Glomerular visceral epithelial cell (primary cell): ENCODE results near the gene TMEM63C.

Experiments
- DNase-seq: peaks from one replicate; pipeline ENCODE4 v3.0.0-alpha.2; 2016; ENCODE audit errors: extremely low spot score

The TMEM63C gene

GRCh38 chr14:77220246-77221017 is 38.8 kb downstream of the TMEM63C start:
- no peak for DNase-seq

- DNase-seq, result no peak
Measured at GRCh38 chr14:77221241-77221871, 39.8 kb downstream of the TMEM63C start.

- DNase-seq, result no peak
Measured at GRCh38 chr14:77222546-77223225, 41.1 kb downstream of the TMEM63C start.

GRCh38 chr14:77224212-77224611 is 42.6 kb downstream of the TMEM63C start:
- DNase-seq, result no peak

- DNase-seq, result no peak
Measured at GRCh38 chr14:77225254-77225653, 43.7 kb downstream of the TMEM63C start.

GRCh38 chr14:77225892-77226557 is 44.4 kb downstream of the TMEM63C start:
- no peak for DNase-seq

GRCh38 chr14:77228056-77228455 is 46.5 kb downstream of the TMEM63C start:
- no peak for DNase-seq

GRCh38 chr14:77230914-77231313 is 49.3 kb downstream of the TMEM63C start:
- DNase-seq, result no peak

- no peak for DNase-seq
Measured at GRCh38 chr14:77231721-77232120, 50.1 kb downstream of the TMEM63C start.

GRCh38 chr14:77236814-77237213 is 55.2 kb downstream of the TMEM63C start:
- DNase-seq, result no peak

- DNase-seq, result no peak
Measured at GRCh38 chr14:77238356-77238755, 56.8 kb downstream of the TMEM63C start.

GRCh38 chr14:77238996-77239395 is 57.4 kb downstream of the TMEM63C start:
- DNase-seq, result no peak

GRCh38 chr14:77239412-77239811 is 57.8 kb downstream of the TMEM63C start:
- no peak for DNase-seq

GRCh38 chr14:77240336-77240915 is 58.8 kb downstream of the TMEM63C start:
- no peak for DNase-seq

GRCh38 chr14:77241955-77242354 is 60.4 kb downstream of the TMEM63C start:
- DNase-seq, result no peak

- no peak for DNase-seq
Measured at GRCh38 chr14:77242752-77243151, 61.2 kb downstream of the TMEM63C start.

- no peak for DNase-seq
Measured at GRCh38 chr14:77243853-77244252, 62.3 kb downstream of the TMEM63C start.

GRCh38 chr14:77245820-77246219 is 64.2 kb downstream of the TMEM63C start:
- DNase-seq, result no peak

- DNase-seq, result no peak
Measured at GRCh38 chr14:77246784-77247183, 65.2 kb downstream of the TMEM63C start.

GRCh38 chr14:77248666-77249065 is 67.1 kb downstream of the TMEM63C start:
- peak; percentile 11 for DNase-seq

- DNase-seq, result no peak
Measured at GRCh38 chr14:77249286-77249685, 67.7 kb downstream of the TMEM63C start.

GRCh38 chr14:77250927-77251326 is 69.3 kb downstream of the TMEM63C start:
- no peak for DNase-seq
